ENCODE results near the gene TDRD3.

DNA sequence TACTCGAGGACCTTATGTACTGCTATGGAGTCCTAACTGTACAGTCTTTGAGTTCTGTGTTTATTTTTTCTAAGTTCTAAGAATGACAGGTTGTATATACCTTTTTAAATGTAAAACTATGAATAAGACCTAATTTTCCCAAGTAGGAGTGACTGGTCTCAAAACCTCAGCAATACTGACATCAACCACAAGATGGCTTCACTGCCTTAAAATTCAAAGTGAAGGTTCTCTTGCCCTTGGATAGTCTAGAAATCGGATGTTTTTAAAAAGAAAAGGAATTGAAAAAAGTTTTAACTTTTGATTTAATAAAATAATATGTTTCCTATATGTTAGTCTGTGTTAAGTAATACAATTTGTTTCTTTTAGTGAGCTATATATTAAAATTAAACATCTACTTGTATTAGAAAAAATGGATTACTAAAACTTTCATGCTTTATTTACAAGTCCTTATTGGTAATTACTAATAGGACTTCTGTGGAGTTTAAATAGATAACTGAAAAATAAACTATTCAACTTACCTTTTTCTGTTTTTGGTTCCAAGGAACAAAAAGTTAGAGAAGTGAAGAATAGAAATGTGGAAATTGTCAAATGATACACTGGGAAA lies 52.0 kb downstream of the TDRD3 start:
- TF ChIP-seq, protein P1, sequence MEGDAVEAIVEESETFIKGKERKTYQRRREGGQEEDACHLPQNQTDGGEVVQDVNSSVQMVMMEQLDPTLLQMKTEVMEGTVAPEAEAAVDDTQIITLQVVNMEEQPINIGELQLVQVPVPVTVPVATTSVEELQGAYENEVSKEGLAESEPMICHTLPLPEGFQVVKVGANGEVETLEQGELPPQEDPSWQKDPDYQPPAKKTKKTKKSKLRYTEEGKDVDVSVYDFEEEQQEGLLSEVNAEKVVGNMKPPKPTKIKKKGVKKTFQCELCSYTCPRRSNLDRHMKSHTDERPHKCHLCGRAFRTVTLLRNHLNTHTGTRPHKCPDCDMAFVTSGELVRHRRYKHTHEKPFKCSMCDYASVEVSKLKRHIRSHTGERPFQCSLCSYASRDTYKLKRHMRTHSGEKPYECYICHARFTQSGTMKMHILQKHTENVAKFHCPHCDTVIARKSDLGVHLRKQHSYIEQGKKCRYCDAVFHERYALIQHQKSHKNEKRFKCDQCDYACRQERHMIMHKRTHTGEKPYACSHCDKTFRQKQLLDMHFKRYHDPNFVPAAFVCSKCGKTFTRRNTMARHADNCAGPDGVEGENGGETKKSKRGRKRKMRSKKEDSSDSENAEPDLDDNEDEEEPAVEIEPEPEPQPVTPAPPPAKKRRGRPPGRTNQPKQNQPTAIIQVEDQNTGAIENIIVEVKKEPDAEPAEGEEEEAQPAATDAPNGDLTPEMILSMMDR (IDR thresholded peaks at IDR 0.05) = peak; percentile 75
- no peak for TF ChIP-seq EZH2 (IDR thresholded peaks at IDR 0.05; ENCODE audit: borderline replicate concordance, insufficient read depth, low read depth, low read length, poor library complexity, severe bottlenecking)

Data from B cell (primary cell).